T-helper 1 cell treated with Interleukin-12 subunit alpha and Interleukin-12 subunit beta and Interleukin-4 antibody, amounts not matched to agents 30 ng/mL and 1 ng/mL, for 36 hours (primary cell): ENCODE data around the gene THEMIS2. TPM values are rescaled to one million over a fixed set of nuclear protein-coding genes. Genes with fewer than 3 reads are reported as not detected.
"Not testable (repeated sequence)": the region's sequence is repeated elsewhere in the genome, so short reads cannot be mapped to it uniquely, and the experiment has no call there.

Experiments
- intact Hi-C: fragments of 100-400 bp; cut with micrococcal nuclease; formaldehyde crosslinking; loops from one replicate; pipeline ENCODE4 v1.15.1; 2024
- total RNA-seq: library from RNA; stranded (reverse); gene quantifications from 2 replicates; pipeline ENCODE4 v1.2.3, GENCODE V29; 2022

The THEMIS2 gene
- total RNA-seq, 1 donor from 2014 or later = 79.0 TPM

DNA sequence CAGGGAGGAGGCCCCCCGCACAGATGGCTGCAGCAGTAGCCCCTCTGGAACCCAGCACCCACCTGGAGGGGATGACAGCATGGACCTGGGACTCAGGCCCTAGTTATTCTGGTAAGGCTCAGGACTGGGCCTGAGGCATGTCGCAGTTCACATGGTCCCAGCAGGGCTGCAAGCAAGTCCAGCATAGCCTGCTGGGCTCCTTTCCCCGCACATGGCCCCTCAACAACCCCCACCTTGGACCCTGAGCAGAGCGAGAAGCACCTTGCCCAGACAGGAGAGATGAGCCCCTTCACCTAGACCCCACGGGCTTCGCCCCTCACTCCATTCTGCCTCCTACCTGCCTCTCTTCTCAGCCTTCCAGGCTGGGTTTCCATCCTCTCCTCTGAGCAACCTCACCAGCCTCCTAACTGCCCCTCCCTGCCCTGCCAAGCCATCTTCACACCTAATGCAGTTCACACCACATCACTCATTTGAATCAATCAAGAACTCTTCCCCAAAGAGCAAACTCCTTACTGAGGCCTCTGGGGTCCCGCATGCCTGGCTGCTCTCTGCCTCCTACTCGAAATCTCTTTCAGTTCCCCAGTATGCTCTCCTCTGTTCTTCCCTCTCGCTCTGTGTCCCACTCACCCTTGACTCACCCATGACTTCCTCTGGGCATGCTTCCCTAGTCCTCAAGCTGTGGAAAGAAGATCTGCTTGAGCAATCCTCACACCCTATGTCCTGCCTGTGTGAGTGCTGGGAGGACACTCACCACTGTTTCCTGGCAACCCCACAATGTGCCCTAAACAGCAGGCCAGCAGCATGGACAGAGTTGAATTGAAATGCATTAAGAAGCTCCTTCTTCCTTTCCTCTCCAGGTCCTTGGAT is 9.4 kb upstream of the THEMIS2 start:
- intact Hi-C loops = no loop called here

- intact Hi-C loops = no loop called here
Measured at GRCh38 chr1:27863538-27863915, 8.8 kb upstream of the THEMIS2 start.

DNA sequence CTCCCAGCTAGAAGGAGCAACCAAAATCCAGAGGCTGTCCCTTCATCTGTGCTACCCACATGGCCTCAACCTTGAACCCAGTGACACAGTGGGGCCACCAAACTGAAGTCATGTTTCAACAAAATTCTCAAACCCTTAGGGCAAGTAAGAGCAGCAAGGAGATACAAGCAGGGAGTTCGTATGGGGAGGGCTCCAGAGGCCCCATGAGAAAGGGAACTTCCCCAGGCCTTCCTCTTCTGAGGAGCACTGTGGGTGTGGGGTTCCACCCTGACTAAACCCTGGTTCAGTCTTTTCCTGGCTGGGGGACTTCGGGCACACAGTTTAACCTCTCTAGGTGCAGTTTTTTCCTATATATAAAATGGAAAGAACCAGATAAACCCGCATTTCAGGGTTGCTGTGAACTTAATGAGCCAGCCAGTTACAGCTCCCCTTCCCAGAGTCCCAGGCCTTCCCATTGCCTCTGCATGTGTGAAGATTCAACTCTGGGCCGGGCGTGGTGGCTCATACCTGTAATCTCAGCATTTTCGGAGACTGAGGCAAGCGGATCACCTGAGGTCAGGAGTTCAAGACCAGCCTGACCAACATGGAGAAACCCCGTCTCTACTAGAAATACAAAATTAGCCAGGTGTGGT is 8.0 kb upstream of the THEMIS2 start:
- intact Hi-C loops = no loop called here

DNA sequence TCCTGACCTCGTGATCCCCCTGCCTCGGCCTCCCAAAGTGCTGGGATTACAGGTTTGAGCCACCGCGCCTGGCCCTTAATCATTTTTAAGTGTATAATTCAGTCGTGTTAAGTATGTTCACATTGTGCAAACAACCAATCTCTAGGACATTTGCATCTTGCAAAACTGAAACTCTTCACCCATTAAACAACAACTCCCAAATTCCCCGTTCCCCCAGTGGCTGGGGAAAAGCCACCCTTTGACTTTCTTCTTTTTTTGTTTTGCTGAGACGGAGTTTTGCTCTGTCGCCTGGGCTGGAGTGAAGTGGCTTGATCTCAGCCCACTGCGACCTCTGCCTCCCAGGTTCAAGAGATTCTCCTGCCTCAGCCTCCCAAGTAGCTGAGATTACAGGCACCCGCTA is 6.5 kb upstream of the THEMIS2 start:
- intact Hi-C loops = no loop called here

DNA sequence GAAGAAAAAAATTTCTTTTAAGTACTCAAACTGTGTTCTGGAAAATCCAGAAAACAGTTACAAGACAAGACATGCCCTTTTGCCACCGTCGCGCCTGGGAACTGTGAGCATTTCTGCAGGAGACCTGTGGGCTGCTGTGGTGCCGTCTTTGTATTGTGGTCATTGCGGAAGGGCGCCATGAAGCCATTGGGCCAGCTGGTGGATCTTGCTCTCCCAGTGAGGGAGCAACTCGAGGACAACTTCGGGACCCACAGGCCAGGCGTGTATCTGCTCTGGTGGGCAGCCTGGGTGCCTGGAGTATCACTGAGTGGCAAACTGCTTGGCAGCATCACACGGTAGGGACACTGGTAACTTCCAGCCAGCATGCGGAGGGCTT is 3.8 kb upstream of the THEMIS2 start:
- intact Hi-C loops = no loop called here

- intact Hi-C loops = loop anchor here (1.0 kb wide), 1 partner anchor 110 kb away; no protein-coding TSS in a partner anchor
Measured at GRCh38 chr1:27868932-27869718, 3.2 kb upstream of the THEMIS2 start.

GRCh38 chr1:27869719-27870085 is 2.6 kb upstream of the THEMIS2 start:
- intact Hi-C loops = loop anchor here (1.0 kb wide), 1 partner anchor 110 kb away; no protein-coding TSS in a partner anchor

DNA sequence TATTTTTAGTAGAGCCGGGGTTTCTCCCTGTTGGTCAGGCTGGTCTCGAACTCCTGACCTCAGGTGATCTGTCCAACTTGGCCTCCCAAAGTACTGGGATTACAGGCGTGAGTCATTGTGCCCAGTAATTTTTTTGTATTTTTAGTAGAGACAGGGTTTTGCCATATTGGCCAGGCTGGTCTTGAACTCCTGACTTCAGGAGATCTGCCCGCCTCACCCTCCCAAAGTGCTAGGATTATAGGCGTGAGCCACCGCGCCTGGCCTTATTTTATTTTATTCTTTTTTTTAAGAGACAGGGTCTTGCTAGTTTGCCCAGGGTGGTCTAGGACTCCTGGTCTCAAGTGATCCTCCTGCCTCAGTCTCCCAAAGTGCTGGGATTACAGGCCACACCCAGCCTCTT is 1.3 kb upstream of the THEMIS2 start:
- intact Hi-C loops = not testable (repeated sequence)

DNA sequence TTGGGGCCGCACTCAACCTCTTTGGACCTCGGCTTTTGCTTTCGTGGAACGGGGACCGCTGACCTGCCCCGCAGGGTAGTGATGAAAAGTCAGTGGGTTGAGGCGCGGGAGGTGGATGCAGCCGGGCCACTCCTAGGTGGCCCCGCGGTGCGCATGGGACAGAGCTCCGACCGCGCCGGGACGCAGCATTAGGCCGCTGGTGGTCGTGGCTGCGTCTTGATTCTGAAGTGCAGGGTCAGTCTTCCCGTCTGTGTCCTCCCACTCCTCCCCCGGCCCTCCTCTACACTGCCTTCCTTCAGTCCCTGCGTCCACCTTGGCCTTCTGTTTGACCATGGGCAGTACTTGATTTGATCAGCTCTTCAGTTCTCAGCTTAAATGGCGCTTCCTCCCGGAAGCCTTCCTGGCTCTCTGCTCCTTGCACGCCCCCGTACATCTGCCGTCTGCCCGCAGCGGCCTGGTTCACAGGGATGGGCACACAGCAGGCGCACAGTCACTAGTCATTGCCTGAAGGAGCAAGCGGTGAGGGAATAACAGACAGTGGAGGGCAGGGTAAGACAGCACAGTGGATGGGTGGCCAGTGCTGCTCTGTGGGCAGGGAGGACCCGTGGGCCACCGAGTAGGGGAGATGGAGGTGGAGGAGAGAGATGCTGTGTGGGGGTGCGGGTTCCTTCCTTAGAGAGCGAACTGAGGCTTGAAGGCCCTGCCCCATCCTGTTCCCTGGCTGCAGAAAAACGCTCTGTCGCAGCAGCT is 633 bp downstream of the THEMIS2 start:
- intact Hi-C loops = loop anchor here (1.0 kb wide), 4 partner anchors 14 to 362 kb away; partner anchors contain the start of genes EYA3 and XKR8

GRCh38 chr1:27873671-27874384 is 1.5 kb downstream of the THEMIS2 start:
- intact Hi-C loops = loop anchor here (1.0 kb wide), 1 partner anchor 13 kb away; no protein-coding TSS in a partner anchor

- intact Hi-C loops = no loop called here
Measured at GRCh38 chr1:27876341-27877114, 4.2 kb downstream of the THEMIS2 start.

GRCh38 chr1:27877115-27877416 is 4.7 kb downstream of the THEMIS2 start:
- intact Hi-C loops = no loop called here

GRCh38 chr1:27878039-27878438 is 5.7 kb downstream of the THEMIS2 start:
- intact Hi-C loops = no loop called here

DNA sequence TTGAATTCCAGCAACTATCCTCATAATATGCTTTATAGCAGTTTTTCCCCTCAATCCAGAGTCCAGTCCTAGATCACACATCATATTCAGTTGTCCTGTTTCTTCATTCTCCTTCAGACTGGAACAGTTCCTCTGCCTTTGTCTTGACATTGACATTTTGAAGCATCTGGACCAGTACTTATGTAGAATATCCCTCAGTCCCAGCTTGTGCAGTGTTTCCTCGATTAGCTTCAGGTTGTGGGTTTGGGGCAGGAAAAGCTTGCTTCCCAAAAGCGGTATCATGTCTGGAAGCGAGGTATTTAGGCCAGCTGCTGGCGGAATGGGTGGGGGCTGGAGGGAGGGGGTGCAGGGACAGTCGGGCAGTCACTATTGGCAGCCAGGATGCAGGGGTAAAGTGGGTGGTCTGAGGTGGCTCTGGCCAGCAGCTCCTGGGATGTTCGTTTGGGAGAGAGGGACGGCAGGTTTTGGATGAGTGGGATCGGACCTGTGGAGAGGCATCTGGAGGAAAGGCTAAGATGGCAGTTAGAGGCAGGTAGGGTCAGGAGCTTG is 6.5 kb downstream of the THEMIS2 start:
- intact Hi-C loops = no loop called here

- intact Hi-C loops = no loop called here
Measured at GRCh38 chr1:27879374-27880082, 7.2 kb downstream of the THEMIS2 start.

- intact Hi-C loops = no loop called here
Measured at GRCh38 chr1:27882543-27882903, 10.2 kb downstream of the THEMIS2 start.

DNA sequence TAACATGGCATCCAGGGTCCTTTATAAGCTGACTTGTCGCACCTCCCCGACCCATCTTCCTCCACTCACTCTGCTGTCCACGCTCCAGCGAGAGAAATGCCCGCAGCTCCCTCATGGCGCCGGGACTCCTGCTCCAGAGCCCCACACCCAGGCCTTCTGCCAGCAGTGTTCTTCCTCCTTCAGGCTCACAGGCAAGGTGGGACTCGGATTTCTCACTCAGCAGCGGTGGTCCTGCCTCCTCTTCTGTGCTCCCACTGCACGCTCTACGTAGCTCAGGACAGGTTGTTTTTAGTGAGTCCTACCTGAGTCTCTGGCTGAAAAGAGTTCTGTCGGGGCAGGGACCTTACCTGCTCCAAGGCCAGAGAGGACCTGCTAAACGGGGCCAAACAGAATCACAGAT is 11.2 kb downstream of the THEMIS2 start:
- intact Hi-C loops = no loop called here

- intact Hi-C loops = no loop called here
Measured at GRCh38 chr1:27884006-27884954, 11.9 kb downstream of the THEMIS2 start.
